ENCODE results near the gene MICOS13.

- TF ChIP-seq CTCF (conservative IDR thresholded peaks at IDR 0.05; ENCODE audit: low read depth in 2 of 2) (no peak), EZH2 (IDR thresholded peaks at IDR 0.05; ENCODE audit: low read depth, unreplicated experiment) (no peak), EZH2phosphoT487 (IDR thresholded peaks at IDR 0.05; ENCODE audit: unreplicated experiment) (no peak), POLR2AphosphoS5 (IDR thresholded peaks at IDR 0.05; ENCODE audit: low read depth) (no peak), REST (IDR thresholded peaks at IDR 0.05; ENCODE audit: unreplicated experiment) (no peak), STAT1 (IDR thresholded peaks at IDR 0.05; ENCODE audit: unreplicated experiment) (no peak), CREB1 (CRISPR knock-in tag; IDR thresholded peaks at IDR 0.05; ENCODE audit: low read depth) (no peak), ETS1 (IDR thresholded peaks at IDR 0.05) (no peak), JUNB (IDR thresholded peaks at IDR 0.05; ENCODE audit: unreplicated experiment) (no peak)
These were observed 31.4 kb upstream of the MICOS13 start for GRCh38 chr19:5711713-5712161.

Data from GM23338 (cell line).